T-helper 2 cell treated with Interferon-gamma antibody and Interleukin-4, amounts not matched to agents 5 μg/mL and 100 μg/mL, for 36 hours (primary cell): Measurements from ENCODE around the gene NFKBIE.
"Not testable (repeated sequence)": the region's sequence is repeated elsewhere in the genome, so short reads cannot be mapped to it uniquely, and the experiment has no call there.

Experiments
- DNase-seq: peaks from one replicate; pipeline ENCODE4 v3.0.0; 2021; ENCODE audit warnings: low spot score
- H3K27ac Mint-ChIP-seq: one replicate; pipeline ENCODE4 v1.8.0; 2021; ENCODE audit warnings: mild to moderate bottlenecking, mixed read lengths
- H3K27me3 Mint-ChIP-seq: one replicate; pipeline ENCODE4 v1.8.0; 2021; ENCODE audit warnings: low read depth, mixed read lengths
- H3K36me3 Mint-ChIP-seq: one replicate; pipeline ENCODE4 v1.8.0; 2021; ENCODE audit warnings: low read depth, mixed read lengths
- H3K4me1 Mint-ChIP-seq: one replicate; pipeline ENCODE4 v1.8.0; 2021; ENCODE audit warnings: low read depth, mixed read lengths
- H3K4me3 Mint-ChIP-seq: one replicate; pipeline ENCODE4 v1.8.0; 2022; ENCODE audit warnings: mild to moderate bottlenecking, moderate library complexity, mixed read lengths
- H3K9me3 Mint-ChIP-seq: one replicate; pipeline ENCODE4 v1.8.0; 2021; ENCODE audit warnings: mixed read lengths

NFKBIE gene

GRCh38 chr6:44238687-44239350 is 26.5 kb downstream of the NFKBIE start:
- Mint-ChIP-seq H3K36me3 (no peaks in the 10 kb centered on the region), H3K27ac (peak overlapping the region; percentile 29), H3K4me1 (peaks cover 8% of the 10 kb centered on the region), H3K9me3 (no peaks in the 10 kb centered on the region), H3K27me3 (no peaks in the 10 kb centered on the region), H3K4me3 (peak overlapping the region; percentile 91)
- DNase-seq, result no peak

DNA sequence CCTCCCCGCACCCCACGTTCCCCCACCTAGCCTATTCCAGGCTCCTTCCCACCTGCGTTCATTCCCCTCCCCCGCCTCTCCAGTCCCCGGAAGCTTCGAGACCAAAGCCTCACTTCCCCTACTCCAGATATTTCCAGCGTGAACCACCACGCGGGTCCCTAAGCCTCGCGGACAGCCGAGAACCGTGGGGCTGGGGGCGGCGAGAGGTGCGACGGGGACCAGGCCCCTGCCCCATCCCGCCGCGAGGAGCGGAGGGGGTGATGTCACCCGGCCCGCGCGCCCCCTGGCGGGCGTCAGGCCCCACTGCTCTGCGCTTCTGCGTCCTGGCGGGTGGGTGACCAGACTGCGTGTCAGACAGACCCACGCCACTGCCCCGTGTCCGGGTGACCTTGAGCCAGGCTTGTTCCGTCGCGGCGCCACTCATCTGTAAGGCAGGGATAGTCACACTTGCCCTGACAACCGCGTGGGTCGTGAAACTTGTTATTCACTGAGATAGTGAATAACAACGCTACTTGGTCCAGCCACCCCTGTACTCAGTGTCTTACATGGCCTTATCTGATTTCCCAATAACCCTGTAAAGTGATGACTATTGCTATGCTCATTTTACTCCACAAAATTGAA is 27.4 kb downstream of the NFKBIE start:
- Mint-ChIP-seq H3K4me1 (peaks cover 9% of the 10 kb centered on the region), H3K9me3 (no peaks in the 10 kb centered on the region), H3K4me3 (peak overlapping the region; percentile 91), H3K27me3 (no peaks in the 10 kb centered on the region), H3K27ac (peak overlapping the region; percentile 96), H3K36me3 (peaks cover 1% of the 10 kb centered on the region)
- peak; percentile 92 for DNase-seq

DNA sequence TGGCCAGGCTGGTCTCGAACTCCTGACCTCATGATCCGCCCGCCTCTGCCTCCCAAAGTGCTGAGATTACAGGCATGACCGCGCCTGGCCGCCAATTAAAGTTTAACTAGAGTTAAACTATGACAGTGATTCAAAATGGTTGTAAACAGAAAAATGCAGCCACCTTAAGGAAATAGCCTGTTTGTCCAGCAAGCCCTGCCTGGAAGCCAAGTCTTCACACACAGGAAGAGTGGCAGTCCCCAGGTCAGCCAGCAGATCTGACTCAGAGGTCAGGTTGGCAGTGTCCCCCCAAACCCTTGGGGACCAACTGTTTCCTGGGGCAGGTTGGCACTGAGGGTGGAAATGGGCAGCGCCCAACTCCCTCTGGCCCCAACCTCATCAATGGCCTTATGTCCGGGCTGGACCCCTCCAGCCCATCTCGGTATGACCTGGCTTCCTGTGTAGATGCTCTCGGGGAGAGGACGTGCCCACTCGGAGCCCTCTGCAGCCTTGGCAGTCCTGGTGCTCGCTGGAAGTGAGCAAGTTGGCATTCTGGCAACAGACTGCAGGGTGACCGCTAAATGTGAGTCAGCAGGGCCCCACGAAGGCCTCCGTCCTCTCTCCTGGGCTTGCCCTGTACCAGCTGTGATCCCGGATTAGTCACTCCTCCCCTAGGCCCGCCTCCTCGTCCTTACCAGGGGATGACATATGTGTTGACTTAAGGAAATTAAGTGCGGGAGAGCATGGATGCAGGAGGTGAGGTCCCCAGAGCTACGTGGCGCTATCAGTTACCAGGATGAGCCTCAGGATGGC is 28.1 kb downstream of the NFKBIE start:
- H3K4me3 Mint-ChIP-seq, result peak overlapping the region; percentile 91
- H3K9me3 Mint-ChIP-seq, result no peaks in the 10 kb centered on the region
- DNase-seq, result peak; percentile 89
- H3K4me1 Mint-ChIP-seq, result peaks cover 10% of the 10 kb centered on the region
- peaks cover 3% of the 10 kb centered on the region for H3K36me3 Mint-ChIP-seq
- peak overlapping the region; percentile 96 for H3K27ac Mint-ChIP-seq
- no peaks in the 10 kb centered on the region for H3K27me3 Mint-ChIP-seq

DNA sequence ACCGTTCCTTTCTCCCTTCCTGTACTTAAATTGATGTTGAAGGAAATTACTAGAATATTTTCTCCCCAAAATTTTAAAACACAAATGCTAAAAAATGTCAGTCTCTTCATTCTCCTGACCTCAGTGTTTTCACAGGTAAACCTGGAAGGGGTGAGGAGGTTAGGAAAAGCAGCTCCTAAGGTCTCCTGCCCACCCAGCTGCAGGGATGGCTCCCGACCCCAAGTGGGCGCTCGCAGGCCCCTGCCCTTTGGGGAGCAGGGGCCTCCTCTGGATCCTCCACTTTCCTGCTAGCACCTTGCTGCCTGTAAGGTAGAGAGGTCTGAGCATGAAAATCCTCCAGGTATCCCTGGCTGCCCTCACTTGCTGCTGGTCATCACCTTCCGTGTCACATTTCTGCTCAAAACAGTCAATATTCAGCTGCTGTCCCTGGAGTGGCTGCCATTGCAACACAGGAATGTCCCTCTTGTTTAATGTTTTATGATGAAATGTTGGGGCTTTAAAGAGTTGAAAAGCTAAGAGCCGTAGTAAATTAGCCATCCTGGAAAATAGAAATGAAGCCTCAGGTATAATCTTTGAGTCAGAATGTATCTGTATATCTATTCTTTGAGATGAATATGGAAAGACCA is 29.3 kb downstream of the NFKBIE start:
- Mint-ChIP-seq H3K9me3 (no peaks in the 10 kb centered on the region), H3K27me3 (no peaks in the 10 kb centered on the region), H3K27ac (no peak overlapping the region), H3K4me1 (peaks cover 10% of the 10 kb centered on the region), H3K4me3 (no peak overlapping the region), H3K36me3 (peaks cover 6% of the 10 kb centered on the region)
- DNase-seq, result no peak

GRCh38 chr6:44235269-44235668 is 30.1 kb downstream of the NFKBIE start:
- Mint-ChIP-seq H3K4me1 (peaks cover 10% of the 10 kb centered on the region), H3K4me3 (no peak overlapping the region), H3K27me3 (no peaks in the 10 kb centered on the region), H3K36me3 (peaks cover 11% of the 10 kb centered on the region), H3K27ac (no peak overlapping the region), H3K9me3 (no peaks in the 10 kb centered on the region)
- DNase-seq, result no peak

DNA sequence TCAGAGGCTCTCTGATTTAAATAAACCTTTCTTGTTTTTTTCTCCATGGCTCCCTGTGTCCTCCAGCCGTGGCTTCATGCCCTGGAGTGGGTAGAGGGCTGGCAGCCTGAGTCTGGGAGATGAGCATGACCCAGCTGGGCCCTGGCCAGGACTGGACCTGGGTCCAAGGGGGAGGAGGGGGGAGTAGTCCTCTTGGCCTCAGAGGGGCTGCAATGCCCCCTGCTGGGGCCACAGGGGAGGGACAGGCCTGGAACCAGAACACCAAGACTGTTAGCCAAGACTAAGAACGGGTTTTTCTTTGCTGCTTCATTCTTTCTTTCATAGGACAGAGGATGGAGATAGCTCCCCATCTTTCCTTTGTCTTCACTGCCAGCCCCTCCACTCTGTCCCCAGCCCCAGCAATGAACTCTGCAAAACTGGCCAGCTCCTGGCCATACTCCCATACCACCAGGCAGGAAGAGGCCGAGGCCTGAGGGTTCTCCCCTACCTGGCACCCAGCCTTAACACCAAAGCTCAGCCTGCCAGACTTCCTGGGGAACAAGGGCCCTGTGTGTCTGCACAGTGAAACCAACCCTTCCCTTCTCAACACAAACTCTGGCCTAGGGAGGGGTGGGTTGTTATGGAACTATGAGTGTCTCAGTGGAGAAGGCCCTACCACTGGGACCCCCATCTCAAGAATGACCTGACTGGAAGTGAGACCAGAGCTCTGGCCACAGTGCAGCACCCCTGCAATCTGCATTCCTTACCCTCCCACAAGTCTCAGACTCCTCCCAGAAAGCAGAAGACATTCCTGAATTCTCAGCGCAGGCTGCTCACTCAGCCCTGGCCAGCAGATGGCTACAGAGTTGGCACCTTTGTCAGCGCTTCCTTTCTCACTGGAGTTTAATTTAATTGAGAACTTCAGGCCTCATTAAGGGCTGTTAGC is 31.0 kb downstream of the NFKBIE start:
- H3K27ac Mint-ChIP-seq, result no peak overlapping the region
- H3K4me1 Mint-ChIP-seq, result peaks cover 10% of the 10 kb centered on the region
- DNase-seq, result no peak
- H3K27me3 Mint-ChIP-seq, result no peaks in the 10 kb centered on the region
- no peak overlapping the region for H3K4me3 Mint-ChIP-seq
- H3K36me3 Mint-ChIP-seq, result peaks cover 14% of the 10 kb centered on the region
- no peaks in the 10 kb centered on the region for H3K9me3 Mint-ChIP-seq

GRCh38 chr6:44233567-44234100 is 31.7 kb downstream of the NFKBIE start:
- Mint-ChIP-seq H3K4me1 (peaks cover 10% of the 10 kb centered on the region), H3K9me3 (no peaks in the 10 kb centered on the region), H3K27me3 (no peaks in the 10 kb centered on the region), H3K36me3 (peaks cover 14% of the 10 kb centered on the region), H3K4me3 (no peak overlapping the region), H3K27ac (peak overlapping the region; percentile 27)
- no peak for DNase-seq

- Mint-ChIP-seq H3K27ac (peak overlapping the region; percentile 27), H3K4me3 (no peak overlapping the region), H3K4me1 (peaks cover 6% of the 10 kb centered on the region), H3K36me3 (peaks cover 14% of the 10 kb centered on the region), H3K27me3 (no peaks in the 10 kb centered on the region), H3K9me3 (no peaks in the 10 kb centered on the region)
- no peak for DNase-seq
These were observed 32.4 kb downstream of the NFKBIE start for GRCh38 chr6:44232676-44233566.

DNA sequence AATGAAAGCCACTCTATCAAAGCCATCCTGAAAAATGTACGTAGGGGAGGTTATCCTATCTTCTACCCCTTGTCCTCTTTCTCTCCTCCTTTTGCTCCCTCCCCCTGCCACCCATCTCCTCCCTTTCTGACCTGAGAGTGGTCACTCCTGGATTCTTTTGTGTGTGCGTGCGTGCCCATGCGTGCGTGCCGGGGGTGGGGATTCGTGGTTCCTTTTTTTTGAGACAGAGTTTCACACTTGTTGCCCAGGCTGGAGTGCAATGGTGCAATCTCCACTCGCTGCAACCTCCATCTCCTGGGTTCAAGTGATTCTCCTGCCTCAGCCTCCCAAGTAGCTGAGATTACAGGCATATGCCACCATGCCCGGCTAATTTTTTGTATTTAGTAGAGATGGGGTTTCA is 33.9 kb downstream of the NFKBIE start:
- not testable (repeated sequence) for H3K4me1 Mint-ChIP-seq, H3K4me3 Mint-ChIP-seq, DNase-seq, H3K27ac Mint-ChIP-seq, H3K27me3 Mint-ChIP-seq, H3K9me3 Mint-ChIP-seq
- peaks cover 14% of the 10 kb centered on the region for H3K36me3 Mint-ChIP-seq

GRCh38 chr6:44230034-44230675 is 35.2 kb downstream of the NFKBIE start:
- DNase-seq, result no peak
- no peaks in the 10 kb centered on the region for H3K27me3 Mint-ChIP-seq
- H3K9me3 Mint-ChIP-seq, result no peaks in the 10 kb centered on the region
- H3K27ac Mint-ChIP-seq, result no peak overlapping the region
- H3K36me3 Mint-ChIP-seq, result peaks cover 14% of the 10 kb centered on the region
- no peak overlapping the region for H3K4me3 Mint-ChIP-seq
- peaks cover 6% of the 10 kb centered on the region for H3K4me1 Mint-ChIP-seq

DNA sequence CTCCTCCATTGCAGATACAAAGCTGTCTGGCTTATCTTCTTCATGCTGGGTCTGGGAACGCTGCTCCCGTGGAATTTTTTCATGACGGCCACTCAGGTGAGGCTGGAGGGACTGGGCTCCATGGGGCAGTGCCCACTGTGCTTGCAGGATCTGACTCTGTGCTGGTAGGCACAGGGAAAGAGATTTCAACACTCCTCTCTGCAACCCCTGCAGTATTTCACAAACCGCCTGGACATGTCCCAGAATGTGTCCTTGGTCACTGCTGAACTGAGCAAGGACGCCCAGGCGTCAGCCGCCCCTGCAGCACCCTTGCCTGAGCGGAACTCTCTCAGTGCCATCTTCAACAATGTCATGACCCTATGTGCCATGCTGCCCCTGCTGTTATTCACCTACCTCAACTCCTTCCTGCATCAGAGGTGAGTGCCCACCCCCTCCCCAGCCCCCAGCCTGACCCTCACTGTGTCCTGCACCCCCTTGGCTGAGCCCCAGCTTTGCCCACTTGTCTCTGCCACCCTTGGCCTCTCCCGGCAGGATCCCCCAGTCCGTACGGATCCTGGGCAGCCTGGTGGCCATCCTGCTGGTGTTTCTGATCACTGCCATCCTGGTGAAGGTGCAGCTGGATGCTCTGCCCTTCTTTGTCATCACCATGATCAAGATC is 35.8 kb downstream of the NFKBIE start:
- peaks cover 12% of the 10 kb centered on the region for H3K4me1 Mint-ChIP-seq
- DNase-seq, result no peak
- no peaks in the 10 kb centered on the region for H3K27me3 Mint-ChIP-seq
- H3K36me3 Mint-ChIP-seq, result peaks cover 14% of the 10 kb centered on the region
- H3K27ac Mint-ChIP-seq, result no peak overlapping the region
- H3K9me3 Mint-ChIP-seq, result no peaks in the 10 kb centered on the region
- H3K4me3 Mint-ChIP-seq, result no peak overlapping the region

DNA sequence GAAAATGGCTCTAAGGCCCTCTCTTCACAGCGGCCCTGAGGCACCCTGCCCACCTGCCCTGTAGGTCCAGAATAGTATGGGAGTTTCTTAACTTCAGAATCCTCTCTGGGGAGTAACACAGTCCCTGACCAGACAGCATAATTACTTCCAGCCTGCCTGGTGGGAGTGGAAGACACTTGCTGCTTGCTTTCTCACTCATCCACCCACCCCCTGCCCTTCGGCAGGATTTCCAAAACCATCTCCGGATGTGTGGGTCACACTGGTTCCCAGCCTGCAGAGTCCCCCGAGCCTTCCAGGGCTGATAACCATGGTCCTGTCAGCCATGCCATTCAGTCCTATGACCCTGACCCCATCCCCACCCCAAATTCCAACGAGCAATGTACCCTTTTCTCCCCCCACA is 36.5 kb downstream of the NFKBIE start:
- no peak for DNase-seq
- Mint-ChIP-seq H3K36me3 (peaks cover 14% of the 10 kb centered on the region), H3K4me3 (no peak overlapping the region), H3K27ac (no peak overlapping the region), H3K9me3 (no peaks in the 10 kb centered on the region), H3K27me3 (no peaks in the 10 kb centered on the region), H3K4me1 (peaks cover 16% of the 10 kb centered on the region)
